ENCODE results near the gene NFAT5. TPM values are rescaled to one million over a fixed set of nuclear protein-coding genes. Genes with fewer than 3 reads are reported as not detected.

NFAT5 gene
- total and polyA plus RNA-seq, 8 donors: 3.7 to 23.6 (median 12.7) TPM

- Histone ChIP-seq H3K27me3 (no peaks in the 10 kb centered on the region), H3K27ac (no peak overlapping the region), H3K9me3 (no peaks in the 10 kb centered on the region), H3K4me1 (peaks cover 10 to 12% (median 11%) of the 10 kb centered on the region in 3 donors), H3K36me3 (no peaks in the 10 kb centered on the region), H3K4me3 (no peak overlapping the region)
- TF ChIP-seq CTCF (IDR thresholded peaks at IDR 0.05): no peak
- ATAC-seq (peak in 1 of 4 donors; percentile 30), DNase-seq (no peak), FAIRE-seq (no peak)
- WGBS, 2 donors: 83% methylated on average over 8 of the region's 8 CpGs
- intact Hi-C loops (cut with DNase I): no loop called here
These were observed 29.6 kb downstream of the NFAT5 start for GRCh38 chr16:69595127-69596036.

GRCh38 chr16:69596801-69597200 lies 31.0 kb downstream of the NFAT5 start:
- no peak for TF ChIP-seq CTCF (IDR thresholded peaks at IDR 0.05)
- H3K27me3 ChIP-seq: no peaks in the 10 kb centered on the region
- no peak overlapping the region for H3K4me3 ChIP-seq
- no peak for ATAC-seq
- no peaks in the 10 kb centered on the region for H3K36me3 ChIP-seq
- no peak overlapping the region for H3K27ac ChIP-seq
- no peak for FAIRE-seq
- no peaks in the 10 kb centered on the region for H3K9me3 ChIP-seq
- DNase-seq: no peak
- H3K4me1 ChIP-seq: peaks cover 10 to 12% (median 11%) of the 10 kb centered on the region in 3 donors
- intact Hi-C loops (cut with DNase I): no loop called here

- Histone ChIP-seq H3K27ac (no peak overlapping the region), H3K36me3 (no peaks in the 10 kb centered on the region), H3K27me3 (no peaks in the 10 kb centered on the region), H3K4me1 (peaks cover 8 to 11% (median 10%) of the 10 kb centered on the region in 3 donors), H3K9me3 (no peaks in the 10 kb centered on the region), H3K4me3 (no peak overlapping the region)
- TF ChIP-seq CTCF (IDR thresholded peaks at IDR 0.05): no peak
- no peak for DNase-seq
- WGBS, 2 donors: 96 to 98% methylated on average over 5 of the region's 5 CpGs
- intact Hi-C loops (cut with DNase I): no loop called here
- no peak for FAIRE-seq
- no peak for ATAC-seq
These were observed 32.3 kb downstream of the NFAT5 start for GRCh38 chr16:69598045-69598444.

- Histone ChIP-seq H3K9me3 (no peaks in the 10 kb centered on the region), H3K4me1 (no peaks in the 10 kb centered on the region), H3K4me3 (no peak overlapping the region), H3K36me3 (no peaks in the 10 kb centered on the region), H3K27me3 (no peaks in the 10 kb centered on the region), H3K27ac (no peak overlapping the region)
- no peak for ATAC-seq
- no peak for FAIRE-seq
- DNase-seq: no peak
- no peak for TF ChIP-seq CTCF (IDR thresholded peaks at IDR 0.05)
- intact Hi-C loops (cut with DNase I): no loop called here
- WGBS, 2 donors: 62 to 72% methylated on average over 1 of the region's 1 CpG
These were observed 34.0 kb downstream of the NFAT5 start for GRCh38 chr16:69599731-69600130.

- no peak overlapping the region for H3K27ac ChIP-seq
- DNase-seq: no peak
- H3K27me3 ChIP-seq: no peaks in the 10 kb centered on the region
- no peak overlapping the region for H3K4me3 ChIP-seq
- no peaks in the 10 kb centered on the region for H3K4me1 ChIP-seq
- FAIRE-seq: no peak
- H3K9me3 ChIP-seq: no peaks in the 10 kb centered on the region
- H3K36me3 ChIP-seq: no peaks in the 10 kb centered on the region
- TF ChIP-seq CTCF (IDR thresholded peaks at IDR 0.05): no peak
- intact Hi-C loops (cut with DNase I): no loop called here
- no peak for ATAC-seq
These were observed 34.4 kb downstream of the NFAT5 start for GRCh38 chr16:69600202-69600601.

Measured in pancreas (tissue), 10 donors.